Astrocyte of the hippocampus (primary cell): Measurements from ENCODE around the gene TYROBP.
A peak's percentile ranks its signal among the peaks of the same experiment; 100 is the strongest.
"Not testable (repeated sequence)": the region's sequence is repeated elsewhere in the genome, so short reads cannot be mapped to it uniquely, and the experiment has no call there.

ENCODE experiments used
- DNase-seq: peaks from one replicate; pipeline ENCODE4 v3.0.0; 2011; ENCODE audit warnings: low read depth, low spot score

The TYROBP gene

GRCh38 chr19:35871611-35872010 lies 36.5 kb downstream of the TYROBP start:
- DNase-seq: no peak

GRCh38 chr19:35870798-35871197 lies 37.3 kb downstream of the TYROBP start:
- DNase-seq: no peak

DNA sequence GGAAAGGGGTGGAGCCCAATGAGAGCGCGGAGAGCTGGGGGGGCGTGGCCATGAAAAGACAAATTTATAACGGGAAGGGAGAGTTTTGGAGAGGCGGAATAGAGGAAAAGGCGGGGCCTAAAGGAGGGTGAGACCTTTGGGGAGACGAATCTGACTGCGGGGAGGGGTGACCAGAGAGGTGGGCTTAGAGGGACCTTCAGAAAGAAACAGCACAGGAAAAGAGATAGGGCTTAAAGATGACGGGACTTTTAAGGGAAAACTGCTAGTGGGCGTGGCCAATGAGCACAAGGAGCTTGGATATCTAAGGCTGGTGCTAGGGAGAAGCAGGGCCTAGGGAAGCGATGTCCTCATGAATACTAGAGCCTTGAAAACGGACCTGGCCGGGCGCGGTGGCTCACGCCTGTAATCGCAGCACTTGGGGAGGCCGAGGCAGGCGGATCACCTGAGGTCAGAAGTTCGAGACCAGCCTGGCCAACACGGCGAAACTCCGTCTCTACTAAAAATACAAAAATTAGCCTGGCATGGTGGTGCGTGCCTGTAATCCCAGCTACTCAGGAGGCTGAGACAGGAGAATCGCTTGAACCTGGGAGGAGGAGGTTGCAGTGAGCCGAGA lies 37.9 kb downstream of the TYROBP start:
- not testable (repeated sequence) for DNase-seq

- peak; percentile 90 for DNase-seq
Measured at GRCh38 chr19:35869327-35870123, 38.6 kb downstream of the TYROBP start.

DNA sequence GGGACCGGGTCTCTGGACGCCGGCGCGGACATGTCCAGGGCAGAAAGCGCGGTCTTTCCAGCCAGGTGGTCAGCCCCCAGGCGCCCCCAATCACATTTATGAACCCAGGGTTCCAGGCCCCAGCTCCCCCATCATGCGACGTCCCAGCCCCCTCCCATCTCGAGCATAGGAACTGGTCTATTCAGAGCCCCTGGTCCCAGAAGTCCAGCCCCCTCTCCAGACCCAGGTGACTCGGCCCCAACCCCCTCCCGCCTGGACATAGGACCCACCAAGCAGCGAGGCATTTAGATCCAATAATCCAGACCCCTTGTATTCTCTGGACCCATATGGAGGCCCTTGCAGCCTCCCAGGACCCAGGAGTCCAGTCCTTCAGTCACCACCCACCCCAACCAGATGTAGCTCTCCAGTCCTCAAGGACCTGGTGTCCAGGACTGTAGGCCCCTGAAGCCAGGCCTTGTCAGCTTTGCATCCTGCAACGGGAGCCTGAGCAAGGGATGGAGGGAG lies 39.2 kb downstream of the TYROBP start:
- peak; percentile 10 for DNase-seq

DNA sequence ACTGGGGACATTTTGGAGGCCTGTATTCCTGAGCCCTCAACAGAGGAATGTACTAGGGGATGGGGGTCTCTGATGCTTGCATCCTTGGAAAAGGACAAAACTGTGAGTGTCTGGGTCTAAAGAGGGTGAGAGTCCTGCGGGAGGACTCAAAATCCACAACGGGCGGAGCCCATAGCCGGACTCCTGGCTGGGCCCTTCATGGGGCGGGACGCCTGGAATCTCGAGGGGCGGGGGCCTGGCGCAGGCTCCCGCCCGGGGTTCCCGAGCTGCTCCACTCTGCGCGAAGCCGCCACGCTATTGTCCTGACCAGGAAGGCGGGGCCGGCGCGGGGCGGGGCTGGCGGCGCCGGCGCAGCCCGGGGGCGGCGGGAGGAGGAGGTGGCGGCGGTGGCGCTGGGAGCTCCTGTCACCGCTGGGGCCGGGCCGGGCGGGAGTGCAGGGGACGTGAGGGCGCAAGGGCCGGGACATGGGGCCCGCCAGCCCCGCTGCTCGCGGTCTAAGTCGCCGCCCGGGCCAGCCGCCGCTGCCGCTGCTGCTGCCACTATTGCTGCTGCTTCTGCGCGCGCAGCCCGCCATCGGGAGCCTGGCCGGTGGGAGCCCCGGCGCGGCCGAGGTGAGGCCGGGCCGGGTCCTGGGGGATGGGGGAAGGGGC lies 39.8 kb downstream of the TYROBP start, which contains the start of gene APLP1:
Gene APLP1 (plus strand): TSS at position 403 of the 651 bp plus-strand sequence. CDS start 63 bp downstream, at position 466.
- peak; percentile 82 for DNase-seq

DNA sequence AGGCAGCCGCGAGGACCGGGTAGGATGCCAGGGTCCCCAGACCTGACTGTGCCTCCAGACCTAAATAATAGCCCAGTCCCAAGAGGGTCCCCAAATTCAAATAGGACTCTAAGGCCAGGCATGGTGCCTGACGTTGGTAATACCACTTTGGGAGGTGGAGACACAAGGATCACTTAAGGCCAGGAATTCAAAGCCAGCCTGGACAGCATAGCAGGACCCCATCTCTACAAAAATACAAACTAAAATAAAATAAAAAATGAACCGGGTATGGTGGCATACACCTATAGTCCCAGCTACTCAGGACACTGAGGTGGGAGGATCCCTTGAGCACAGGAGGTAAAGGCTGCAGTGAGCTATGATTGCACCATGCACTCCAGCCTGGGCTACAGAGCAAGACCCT lies 45.1 kb downstream of the TYROBP start:
- no peak for DNase-seq

GRCh38 chr19:35862528-35862927 lies 45.6 kb downstream of the TYROBP start:
- DNase-seq: no peak

DNA sequence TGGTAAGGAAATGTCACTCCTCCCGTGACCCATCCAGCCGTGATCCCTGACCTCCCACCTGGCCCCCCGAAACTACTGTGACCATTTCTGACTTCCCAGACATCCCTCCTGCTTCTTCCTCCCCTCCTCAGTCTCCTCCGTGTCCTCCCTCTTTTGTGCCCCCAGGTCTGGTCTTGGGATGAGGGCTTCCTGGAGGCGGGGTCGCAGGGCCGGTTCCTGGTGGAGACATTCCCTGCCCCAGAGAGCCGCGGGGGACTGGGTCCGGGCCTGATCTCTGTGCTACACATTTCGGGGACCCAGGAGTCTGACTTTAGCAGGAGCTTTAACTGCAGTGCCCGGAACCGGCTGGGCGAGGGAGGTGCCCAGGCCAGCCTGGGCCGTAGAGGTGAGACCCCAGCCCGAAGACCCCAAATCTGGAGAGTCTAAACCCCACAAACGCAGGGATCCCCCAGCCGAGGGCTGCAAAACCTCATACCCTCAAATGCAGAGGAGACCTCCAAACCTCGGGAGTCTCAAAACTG lies 46.4 kb downstream of the TYROBP start:
- no peak for DNase-seq

DNA sequence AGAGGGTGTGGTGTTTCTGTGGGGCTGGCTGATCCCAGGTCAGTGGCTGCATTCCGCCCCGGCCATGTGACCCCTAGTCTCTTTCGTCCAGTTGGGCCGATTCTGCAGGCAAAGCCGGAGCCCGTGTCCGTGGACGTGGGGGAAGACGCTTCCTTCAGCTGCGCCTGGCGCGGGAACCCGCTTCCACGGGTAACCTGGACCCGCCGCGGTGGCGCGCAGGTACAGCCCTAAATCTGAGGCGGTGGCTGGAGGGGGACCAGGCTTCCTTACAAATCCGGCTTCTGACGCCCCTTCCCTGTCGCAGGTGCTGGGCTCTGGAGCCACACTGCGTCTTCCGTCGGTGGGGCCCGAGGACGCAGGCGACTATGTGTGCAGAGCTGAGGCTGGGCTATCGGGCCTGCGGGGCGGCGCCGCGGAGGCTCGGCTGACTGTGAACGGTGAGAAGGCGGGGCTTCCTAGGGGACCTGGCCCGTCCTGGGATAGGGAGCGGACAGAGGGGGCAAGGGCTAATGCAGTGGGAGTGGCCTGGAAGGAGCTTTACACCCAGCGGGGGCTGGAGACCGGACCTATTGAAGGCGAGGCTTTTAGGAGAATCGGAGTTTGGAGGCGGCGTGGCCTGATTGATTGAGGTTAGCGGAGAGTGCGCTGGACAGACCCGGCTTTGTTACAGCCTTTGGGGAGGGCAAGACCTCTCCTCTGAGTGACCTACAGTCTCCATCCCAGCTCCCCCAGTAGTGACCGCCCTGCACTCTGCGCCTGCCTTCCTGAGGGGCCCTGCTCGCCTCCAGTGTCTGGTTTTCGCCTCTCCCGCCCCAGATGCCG lies 47.1 kb downstream of the TYROBP start:
- no peak for DNase-seq

GRCh38 chr19:35860436-35860817 lies 47.7 kb downstream of the TYROBP start:
- DNase-seq: no peak

DNA sequence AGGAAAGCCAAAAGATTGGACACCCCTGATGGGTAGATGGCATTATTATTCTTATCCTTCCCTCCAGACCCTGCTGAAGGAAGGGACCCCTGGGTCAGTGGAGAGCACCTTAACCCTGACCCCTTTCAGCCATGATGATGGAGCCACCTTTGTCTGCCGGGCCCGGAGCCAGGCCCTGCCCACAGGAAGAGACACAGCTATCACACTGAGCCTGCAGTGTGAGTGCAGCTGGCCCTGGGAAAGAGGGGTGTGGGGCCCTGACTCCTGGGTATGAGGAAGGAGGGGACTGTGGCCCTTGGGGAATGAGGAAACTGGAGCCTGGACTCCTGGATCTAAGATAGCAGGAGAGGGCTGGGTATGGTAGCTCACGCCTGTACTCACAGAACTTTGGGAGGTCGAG lies 48.7 kb downstream of the TYROBP start:
- DNase-seq: no peak

DNA sequence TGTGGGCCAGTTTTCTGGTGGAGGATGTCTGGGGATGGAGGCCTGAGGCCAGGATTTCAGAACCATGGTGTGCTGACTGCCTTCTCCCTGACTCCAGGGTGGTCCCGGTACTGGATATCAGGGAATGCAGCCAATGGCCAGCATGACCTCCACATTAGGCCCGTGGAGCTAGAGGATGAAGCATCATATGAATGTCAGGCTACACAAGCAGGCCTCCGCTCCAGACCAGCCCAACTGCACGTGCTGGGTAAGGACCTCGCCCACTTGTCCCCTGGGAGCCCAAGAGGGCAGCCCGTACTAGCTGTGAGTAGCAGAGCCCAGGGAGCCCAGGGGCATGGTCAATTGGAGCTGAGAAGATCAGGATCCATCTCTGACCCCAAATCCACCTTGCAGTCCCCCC lies 49.8 kb downstream of the TYROBP start:
- no peak for DNase-seq

DNA sequence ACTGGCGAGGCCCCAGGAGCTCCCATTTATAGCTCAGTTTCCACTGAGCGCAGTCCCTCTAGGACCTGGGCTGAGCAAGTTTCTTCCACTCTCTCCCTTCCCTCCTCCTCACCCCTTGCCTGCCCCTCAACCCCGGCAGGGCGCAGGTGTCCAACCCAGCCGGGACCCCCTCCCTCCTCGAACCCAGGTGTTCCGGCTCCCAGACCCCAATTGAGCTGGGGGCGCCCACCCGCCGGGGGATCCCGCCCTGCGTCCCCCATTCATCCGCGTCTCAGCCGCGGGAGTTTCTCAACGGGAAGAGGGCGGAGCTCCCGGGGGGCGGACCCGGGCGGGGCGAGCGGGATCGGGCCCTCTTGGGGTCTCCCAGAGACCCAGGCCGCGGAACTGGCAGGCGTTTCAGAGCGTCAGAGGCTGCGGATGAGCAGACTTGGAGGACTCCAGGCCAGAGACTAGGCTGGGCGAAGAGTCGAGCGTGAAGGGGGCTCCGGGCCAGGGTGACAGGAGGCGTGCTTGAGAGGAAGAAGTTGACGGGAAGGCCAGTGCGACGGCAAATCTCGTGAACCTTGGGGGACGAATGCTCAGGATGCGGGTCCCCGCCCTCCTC lies 51.4 kb downstream of the TYROBP start, which contains the start of gene KIRREL2:
Gene KIRREL2 (plus strand): TSS at position 366 of the 604 bp plus-strand sequence. CDS start 209 bp downstream, at position 575.
- DNase-seq: peak; percentile 37
